ENCODE data around the gene TNFSF12.

TNFSF12 gene

DNA sequence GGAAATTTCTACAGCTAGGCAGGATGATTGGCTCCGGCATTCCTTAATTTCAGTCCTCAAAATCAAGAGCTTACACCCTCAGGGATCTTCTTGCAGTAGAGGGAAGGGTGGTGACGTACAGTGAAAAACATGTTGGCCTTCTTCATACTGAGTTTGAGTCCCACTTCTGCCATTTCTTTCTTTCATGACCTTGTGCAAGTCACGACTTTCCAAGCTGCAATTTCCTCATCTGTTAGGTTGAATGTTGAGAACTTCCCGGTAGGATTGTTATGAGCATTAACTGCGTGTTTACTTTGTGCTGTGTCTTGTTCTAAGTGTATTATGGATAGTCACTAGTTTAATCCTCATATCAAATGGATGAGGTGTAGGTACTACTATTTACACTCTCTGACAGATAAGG lies 20.7 kb downstream of the TNFSF12 start:
- no peak for DNase-seq
- peaks cover 31% of the 10 kb centered on the region for H3K4me1 Mint-ChIP-seq
- no peak for TF ChIP-seq CTCF (IDR thresholded peaks at IDR 0.05)
- H3K36me3 Mint-ChIP-seq (ENCODE audit: low read depth), result peaks cover 70% of the 10 kb centered on the region
- H3K9me3 Mint-ChIP-seq, result no peaks in the 10 kb centered on the region
- no peaks in the 10 kb centered on the region for H3K27me3 Mint-ChIP-seq (ENCODE audit: low read depth, poor library complexity)
- no peak overlapping the region for H3K27ac Mint-ChIP-seq
- H3K4me3 Mint-ChIP-seq, result no peak overlapping the region

GRCh38 chr17:7570351-7570750 lies 21.5 kb downstream of the TNFSF12 start:
- H3K27ac Mint-ChIP-seq, result peak overlapping the region; percentile 78
- DNase-seq, result no peak
- TF ChIP-seq CTCF (IDR thresholded peaks at IDR 0.05), result no peak
- H3K4me1 Mint-ChIP-seq, result peaks cover 39% of the 10 kb centered on the region
- H3K9me3 Mint-ChIP-seq, result no peaks in the 10 kb centered on the region
- H3K4me3 Mint-ChIP-seq, result no peak overlapping the region
- no peaks in the 10 kb centered on the region for H3K27me3 Mint-ChIP-seq (ENCODE audit: low read depth, poor library complexity)
- peaks cover 70% of the 10 kb centered on the region for H3K36me3 Mint-ChIP-seq (ENCODE audit: low read depth)

- peak overlapping the region; percentile 97 for H3K4me3 Mint-ChIP-seq
- peak overlapping the region; percentile 99 for H3K27ac Mint-ChIP-seq
- H3K36me3 Mint-ChIP-seq (ENCODE audit: low read depth), result peaks cover 74% of the 10 kb centered on the region
- TF ChIP-seq CTCF (IDR thresholded peaks at IDR 0.05), result no peak
- no peak for DNase-seq
- H3K4me1 Mint-ChIP-seq, result peaks cover 58% of the 10 kb centered on the region
- no peaks in the 10 kb centered on the region for H3K27me3 Mint-ChIP-seq (ENCODE audit: low read depth, poor library complexity)
- no peaks in the 10 kb centered on the region for H3K9me3 Mint-ChIP-seq
These were observed 23.4 kb downstream of the TNFSF12 start for GRCh38 chr17:7572338-7572587.

DNA sequence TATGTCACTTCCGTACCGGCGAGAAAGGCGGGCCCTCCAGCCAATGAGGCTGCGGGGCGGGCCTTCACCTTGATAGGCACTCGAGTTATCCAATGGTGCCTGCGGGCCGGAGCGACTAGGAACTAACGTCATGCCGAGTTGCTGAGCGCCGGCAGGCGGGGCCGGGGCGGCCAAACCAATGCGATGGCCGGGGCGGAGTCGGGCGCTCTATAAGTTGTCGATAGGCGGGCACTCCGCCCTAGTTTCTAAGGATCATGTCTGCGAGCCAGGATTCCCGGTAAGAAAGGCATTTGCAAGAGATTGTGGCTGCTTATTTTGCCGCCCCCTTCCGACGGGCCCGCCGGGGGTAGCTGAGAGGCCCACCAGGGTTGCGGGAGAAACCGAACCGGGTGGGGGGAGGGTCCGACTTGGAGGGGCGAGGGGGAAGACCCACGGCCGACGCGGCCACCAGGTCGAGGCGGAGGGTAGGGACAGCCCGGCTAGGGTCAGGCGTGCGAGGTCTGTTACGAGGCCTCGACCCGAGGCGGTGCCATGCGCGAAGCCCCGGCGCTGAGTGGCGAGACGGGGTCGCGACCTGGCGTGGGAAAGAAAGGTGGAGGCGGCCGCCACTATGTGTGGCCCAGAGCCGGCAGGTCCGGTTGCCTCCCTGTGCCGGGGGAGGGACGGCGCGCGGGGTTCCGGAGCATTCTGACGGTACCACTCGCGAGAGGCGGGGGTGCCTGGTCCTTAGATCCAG lies 23.9 kb downstream of the TNFSF12 start:
- Mint-ChIP-seq H3K27ac (peak overlapping the region; percentile 99), H3K4me1 (peaks cover 57% of the 10 kb centered on the region)
- DNase-seq, result peak; percentile 99

GRCh38 chr17:7573324-7574080 lies 24.6 kb downstream of the TNFSF12 start:
- Mint-ChIP-seq H3K4me1 (peaks cover 60% of the 10 kb centered on the region), H3K36me3 (ENCODE audit: low read depth) (peaks cover 78% of the 10 kb centered on the region), H3K9me3 (no peaks in the 10 kb centered on the region), H3K27ac (peak overlapping the region; percentile 99), H3K27me3 (ENCODE audit: low read depth, poor library complexity) (no peaks in the 10 kb centered on the region), H3K4me3 (peak overlapping the region; percentile 97)
- TF ChIP-seq CTCF (IDR thresholded peaks at IDR 0.05), result no peak
- DNase-seq, result peak; percentile 81

More for the DNA sequence above, 23.9 kb downstream of the TNFSF12 start:
- no peak for TF ChIP-seq CTCF (IDR thresholded peaks at IDR 0.05)
- peaks cover 74% of the 10 kb centered on the region for H3K36me3 Mint-ChIP-seq (ENCODE audit: low read depth)
- H3K9me3 Mint-ChIP-seq, result no peaks in the 10 kb centered on the region
- H3K4me3 Mint-ChIP-seq, result peak overlapping the region; percentile 97
- no peaks in the 10 kb centered on the region for H3K27me3 Mint-ChIP-seq (ENCODE audit: low read depth, poor library complexity)

All from nephron progenitor cell (in vitro differentiated cells).